NCI-H510A (cell line): Measurements from ENCODE around the gene TST.

Experiments used
- DNase-seq: peaks from one replicate; lab custom pipeline; 2025; lab: John Stamatoyannopoulos, UW

Gene TST

DNA sequence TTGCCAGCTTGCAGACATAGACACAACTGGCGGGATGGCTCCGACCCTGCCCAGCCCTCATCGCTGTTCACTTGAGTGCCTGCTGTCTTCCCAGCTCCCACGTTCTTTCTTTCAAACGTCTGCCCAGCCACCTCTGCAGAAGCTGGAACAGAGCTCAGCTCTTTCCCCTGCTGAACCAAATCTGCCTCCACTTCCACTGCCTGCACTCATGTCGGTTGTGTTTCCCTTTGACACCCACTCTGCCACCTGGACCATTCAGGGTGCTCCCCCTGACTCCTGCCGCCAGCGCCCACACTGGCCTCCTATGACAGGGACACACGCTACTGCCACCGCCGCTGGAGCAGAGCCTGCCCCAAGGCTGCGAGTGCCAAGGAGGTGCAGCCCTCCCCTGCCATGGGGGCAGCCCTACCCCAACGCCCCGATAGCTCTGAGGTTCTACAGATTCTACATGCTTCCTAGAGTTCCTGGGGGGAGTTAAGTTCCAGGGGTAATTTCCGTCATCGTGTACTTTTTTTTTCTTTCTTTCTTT, 37.9 kb downstream of the TST start:
- no peak for DNase-seq

DNA sequence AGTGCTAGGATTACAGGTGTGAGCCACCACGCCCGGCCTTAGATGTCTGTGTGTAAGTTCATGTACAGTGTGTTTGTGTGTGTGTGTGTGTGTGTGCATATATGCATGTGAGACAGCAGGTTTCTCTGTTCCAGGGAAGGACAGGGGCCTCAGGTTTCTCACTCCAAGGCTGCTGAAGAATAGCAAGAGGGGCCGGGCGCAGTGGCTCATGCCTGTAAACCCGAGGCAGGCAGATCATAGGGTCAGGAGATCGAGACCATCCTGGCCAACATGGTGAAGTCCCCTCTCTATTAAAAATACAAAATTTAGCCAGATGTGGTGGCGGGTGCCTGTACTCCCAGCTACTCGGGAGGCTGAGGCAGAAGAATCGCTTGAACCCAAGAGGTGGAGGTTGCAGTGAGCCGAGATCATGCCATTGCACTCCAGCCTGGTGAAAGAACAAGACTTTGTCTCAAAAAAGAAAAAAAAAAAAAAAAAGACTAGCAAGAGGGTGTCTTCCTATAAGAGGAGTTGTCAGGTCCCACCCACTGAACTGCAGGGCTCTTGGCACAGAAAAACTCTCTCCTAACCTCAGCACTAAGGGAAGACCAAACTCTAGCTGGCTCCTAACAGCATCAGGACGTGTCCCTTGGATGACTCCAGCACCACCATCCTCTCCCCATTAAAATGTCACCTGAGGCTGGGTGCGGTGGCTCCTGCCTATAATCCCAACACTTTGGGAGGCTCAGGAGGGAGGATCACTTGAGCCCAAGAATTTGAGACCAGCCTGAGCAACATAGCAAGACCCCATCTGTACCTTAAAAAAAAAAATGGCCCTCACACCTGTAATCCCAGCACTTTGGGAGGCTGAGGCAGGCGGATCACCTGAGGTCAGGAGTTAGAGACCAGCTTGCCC, 40.0 kb downstream of the TST start:
- DNase-seq: no peak

DNA sequence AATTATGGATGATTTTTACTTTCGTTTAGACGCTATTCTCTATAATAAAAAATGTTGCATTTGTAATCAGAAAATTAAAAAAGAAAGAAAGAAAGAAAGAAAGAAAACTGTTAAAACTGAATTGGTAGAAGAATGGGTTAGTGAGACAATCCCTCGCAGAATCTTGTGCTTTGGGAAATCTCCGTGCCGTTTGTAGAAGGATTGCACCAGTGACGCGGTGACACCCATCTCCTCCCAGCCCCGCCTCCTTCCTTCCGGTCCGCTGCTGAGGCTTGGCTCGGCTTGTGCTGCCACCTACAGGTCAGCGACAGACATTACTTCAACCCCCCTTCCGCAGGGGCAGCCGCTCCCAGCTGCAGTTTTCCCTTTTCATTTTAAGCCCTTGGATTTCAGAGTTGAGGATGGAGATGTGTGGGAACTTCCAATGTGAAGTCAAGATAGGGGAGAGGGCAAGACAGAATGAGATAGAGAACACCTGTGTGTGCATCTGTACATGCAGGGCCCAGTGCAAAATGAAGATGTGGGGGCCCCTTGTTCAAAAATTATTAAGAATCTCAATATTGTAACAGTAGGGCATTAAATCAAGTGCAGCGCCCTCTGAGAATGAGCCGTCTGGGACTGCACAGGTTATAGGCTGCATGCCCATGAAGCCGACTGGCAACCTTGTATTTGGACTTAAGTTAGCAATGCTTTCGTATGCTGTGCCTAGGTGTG, 41.1 kb downstream of the TST start:
- DNase-seq: peak; percentile 40

DNA sequence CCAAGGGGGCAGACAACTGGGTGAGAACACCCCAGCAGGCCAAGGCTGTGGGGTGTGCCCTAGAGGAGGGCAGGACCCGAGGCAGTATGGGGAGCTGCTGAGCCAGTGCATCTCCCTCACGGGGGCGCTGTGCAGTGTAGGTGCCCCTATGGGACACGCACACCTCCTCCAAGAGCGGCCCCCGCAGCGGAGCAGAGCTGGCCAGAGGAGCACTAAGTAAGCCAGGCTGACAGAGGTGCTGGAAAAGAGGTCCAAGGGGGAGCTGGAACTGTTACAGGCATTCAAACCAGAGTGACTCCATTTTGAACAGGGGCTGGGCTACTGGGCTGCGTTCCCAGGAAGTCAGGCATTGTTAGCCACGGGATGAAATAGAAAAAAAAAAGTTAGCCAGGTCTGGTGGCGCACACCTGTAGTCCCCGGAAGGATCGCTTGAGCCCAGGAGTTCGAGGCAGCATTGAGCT, 41.8 kb downstream of the TST start:
- DNase-seq: no peak

DNA sequence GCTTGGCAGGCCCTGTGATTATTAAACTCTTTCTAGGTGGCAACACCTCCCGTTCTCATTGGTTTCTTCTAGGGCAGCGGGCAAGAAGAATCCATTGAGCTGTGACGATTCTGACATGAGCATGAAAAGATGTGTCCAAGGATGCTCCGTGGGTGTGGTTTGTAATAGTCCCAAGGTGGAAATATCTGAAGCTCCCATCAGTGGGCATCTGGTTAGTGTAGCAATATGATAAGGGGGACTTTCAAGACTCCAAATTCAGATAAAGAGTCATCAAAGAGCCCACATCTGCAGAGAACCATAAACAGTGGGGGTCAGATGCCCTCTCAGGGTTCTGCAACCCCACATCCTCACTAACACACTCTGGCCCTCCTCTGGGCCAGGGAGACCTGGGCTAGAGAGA, 42.6 kb downstream of the TST start:
- DNase-seq: no peak

DNA sequence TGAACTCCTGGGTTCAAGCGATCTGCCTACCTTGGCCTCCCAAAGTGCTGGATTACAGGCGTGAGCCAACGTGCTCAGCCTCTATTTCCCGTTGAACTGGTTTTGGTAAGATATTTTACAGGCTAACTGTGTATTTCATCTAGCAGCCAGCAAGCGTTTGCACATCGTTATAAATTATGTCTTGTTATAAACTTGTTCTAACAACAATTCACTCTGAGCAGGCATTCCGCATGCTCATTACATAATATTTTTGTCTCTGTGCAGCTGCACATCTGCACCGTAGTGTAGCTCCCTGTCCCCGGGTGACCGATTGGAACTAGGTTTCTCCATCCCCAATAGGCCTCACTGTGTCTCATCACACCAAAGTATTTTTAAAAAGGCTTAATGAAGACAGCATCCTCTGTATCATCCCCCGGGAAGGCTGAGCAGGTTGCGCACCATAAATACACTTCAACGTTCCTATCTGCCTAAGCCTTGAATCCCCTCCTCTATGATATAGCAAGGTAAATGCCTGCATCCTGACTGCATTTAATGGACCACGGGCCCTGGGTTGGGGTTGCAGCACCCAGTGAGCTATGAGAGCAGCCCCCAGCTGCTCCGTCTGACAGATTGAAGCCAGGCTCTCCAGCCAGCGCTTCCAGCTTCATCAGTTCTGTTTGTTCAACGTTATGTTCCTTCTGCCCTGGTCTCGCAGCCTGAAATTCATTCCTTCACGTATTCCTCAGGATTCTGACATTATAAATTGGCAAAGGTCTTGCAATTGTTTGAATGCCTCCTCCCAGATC, 47.7 kb downstream of the TST start:
- DNase-seq: no peak

DNA sequence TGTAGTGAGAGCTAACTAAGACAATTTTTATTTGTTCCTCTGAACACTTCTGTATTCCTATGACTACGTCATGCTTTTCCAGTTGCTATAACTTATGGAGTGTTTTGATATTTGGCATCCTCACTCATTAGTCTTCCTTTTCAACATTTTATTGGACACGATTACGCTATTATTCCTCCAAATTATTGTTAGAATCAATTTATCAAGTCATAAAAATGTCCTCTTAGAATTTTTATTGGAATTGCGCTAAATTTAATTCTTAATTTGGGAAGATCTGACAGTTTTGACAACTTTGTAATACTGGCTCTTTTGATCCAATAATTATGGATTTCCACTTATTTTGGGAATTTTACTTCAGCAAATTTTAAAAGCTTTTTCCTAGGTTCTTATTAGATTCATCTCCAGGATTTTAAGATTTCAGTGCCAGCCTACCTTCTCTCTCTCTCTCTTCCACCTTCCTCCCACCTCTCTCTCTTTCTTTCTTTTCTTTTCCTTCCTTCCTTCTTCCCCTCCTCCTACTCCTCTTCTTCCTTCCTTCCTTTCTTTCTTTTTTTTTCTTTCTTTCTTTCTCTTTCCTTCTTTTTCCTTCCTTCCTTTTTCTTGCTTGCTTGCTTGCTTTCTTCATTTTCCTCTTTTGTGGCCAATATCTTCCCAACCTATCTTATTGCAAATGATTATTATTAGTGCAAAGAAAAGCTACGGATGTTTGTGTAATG, 50.8 kb downstream of the TST start:
- DNase-seq: no peak

DNA sequence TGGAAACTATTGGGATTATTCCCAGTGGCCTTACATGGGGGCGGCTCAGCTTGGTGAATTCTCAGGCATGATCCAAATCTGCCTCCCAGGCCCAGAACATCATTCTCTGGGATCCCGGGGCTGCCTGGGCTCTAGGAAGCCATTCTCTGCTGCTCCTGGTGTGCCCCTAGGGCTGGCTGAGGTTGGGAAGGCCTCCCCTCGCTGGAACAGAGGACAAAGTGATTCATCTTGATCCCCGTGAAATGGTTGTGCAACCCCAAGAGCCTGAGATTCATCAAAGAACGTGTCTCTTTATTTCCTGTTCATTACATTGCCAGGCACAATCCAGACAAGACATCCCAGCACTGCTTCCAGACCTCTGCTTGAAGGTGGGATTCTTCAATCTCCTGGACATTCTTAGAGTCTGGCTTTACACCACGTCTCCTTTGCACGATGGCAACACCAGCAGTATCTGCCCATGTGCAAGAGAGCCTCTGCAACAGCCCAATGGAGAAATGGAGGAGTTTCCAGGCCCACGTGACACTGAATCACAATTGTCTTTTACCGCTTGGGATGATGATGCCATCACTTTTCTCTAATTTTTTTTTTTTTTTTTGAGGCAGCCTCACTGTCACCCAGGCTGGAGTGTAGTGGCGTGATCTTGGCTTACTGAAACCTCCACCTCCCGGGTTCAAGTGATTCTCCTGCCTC, 52.3 kb downstream of the TST start:
- no peak for DNase-seq

DNA sequence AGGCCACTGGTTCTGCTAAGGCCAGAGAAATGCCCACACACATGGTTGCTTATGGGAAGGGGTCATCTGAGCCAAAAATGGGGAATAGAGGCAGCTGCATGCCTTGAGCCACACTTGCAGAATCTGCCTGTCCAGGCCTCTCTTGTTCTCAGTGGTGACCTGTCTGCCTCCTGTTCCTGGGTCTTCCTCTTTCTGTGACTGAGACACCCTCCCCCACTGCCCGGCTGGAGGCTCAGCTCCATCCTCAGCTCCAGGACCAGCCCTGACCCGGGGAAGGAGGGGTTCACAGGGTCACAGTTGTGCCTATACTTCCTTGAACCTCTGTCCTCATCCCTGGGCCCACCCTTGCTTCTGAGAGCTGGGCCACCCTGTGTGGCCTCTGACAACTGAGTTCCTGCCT, 53.6 kb downstream of the TST start:
- no peak for DNase-seq

DNA sequence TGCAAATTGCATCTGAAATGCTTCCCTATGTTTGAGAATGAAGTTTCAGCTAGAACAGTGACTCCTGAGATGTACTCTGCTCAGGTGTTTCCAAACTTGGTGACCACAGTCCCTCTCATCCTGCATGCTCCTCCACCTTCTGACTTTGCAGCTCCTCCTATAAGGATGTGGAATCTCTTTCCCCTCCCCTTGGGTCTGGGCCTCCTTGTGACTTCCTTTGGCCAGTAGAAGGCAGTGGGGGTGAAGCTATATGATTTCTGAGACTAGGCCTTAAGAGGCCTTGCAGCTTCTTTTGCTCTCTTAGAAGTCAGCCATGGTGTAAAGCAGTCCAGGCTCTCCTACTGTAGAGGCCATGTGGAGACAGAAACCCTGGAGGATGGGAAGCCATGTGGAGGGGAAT, 55.1 kb downstream of the TST start:
- DNase-seq: no peak

DNA sequence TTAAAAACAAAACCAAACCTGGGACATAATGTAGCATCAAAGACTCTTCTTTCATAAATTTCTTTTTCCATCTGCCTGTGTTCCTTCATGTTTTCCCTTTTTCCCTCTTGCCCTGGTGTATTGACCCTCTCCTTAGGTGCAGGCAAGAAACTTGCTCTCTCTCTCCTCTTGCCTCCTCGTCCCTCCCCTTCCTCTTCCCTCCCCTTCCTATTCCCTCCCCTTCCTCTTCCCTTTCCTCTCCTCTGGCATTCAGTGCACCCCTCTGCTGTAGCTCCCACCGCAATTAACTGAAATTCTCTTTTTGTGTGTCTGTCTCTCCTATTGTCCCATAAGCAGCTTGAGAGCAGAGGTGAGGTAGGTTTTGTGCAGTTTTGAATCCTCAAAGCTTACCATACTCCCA, 55.9 kb downstream of the TST start:
- DNase-seq: no peak

DNA sequence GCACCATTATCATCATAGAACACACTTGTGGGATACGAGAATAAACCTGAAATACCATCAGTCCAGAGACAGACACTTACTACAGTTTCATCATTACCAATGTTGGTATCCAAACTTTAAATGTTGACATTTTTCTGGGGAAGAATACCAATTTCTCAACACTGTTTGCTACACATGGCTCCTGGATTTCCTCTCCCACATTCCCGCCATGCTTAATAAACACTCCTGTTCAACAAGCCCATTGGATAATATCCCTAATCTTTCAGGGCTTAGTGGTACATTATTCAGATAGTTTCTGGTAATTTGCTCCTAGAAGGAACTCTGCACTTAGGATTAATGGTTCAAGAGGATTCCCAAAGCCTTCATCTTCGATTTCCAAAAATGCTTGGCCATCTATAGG, 57.6 kb downstream of the TST start:
- DNase-seq: no peak
